Activated B cell treated with CpG ODN at 0.5 μM for 24 hours (primary cell): ENCODE results near the gene UBE2Z. TPM values are rescaled to one million over a fixed set of nuclear protein-coding genes. Genes with fewer than 3 reads are reported as not detected.

ENCODE experiments used
- ATAC-seq: fragments of 200-7000 bp; cut with Tn5 transposase; one replicate; pipeline ENCODE4 v1.10.0; 2021; ENCODE audit warnings: low read depth, mild to moderate bottlenecking, moderate library complexity
- CTCF ChIA-PET: fragments of 350-600 bp; sonication (Branson Sonifier 250); formaldehyde crosslinking; loops from one replicate; lab custom pipeline; 2021; ENCODE audit warnings: antibody characterized with exemption; lab: Charles Lee
- POLR2A ChIA-PET: fragments of 350-600 bp; sonication (Branson Sonifier 250); formaldehyde crosslinking; loops from one replicate; lab custom pipeline; 2021; ENCODE audit warnings: antibody characterized with exemption; lab: Charles Lee
- DNase-seq: peaks from one replicate; pipeline ENCODE4 v3.0.0; 2022
- H3K27ac Mint-ChIP-seq: one replicate; pipeline ENCODE4 v1.8.0; 2020; ENCODE audit warnings: mixed read lengths
- H3K27me3 Mint-ChIP-seq: one replicate; pipeline ENCODE4 v1.8.0; 2021; ENCODE audit warnings: mixed read lengths
- H3K36me3 Mint-ChIP-seq: one replicate; pipeline ENCODE4 v1.8.0; 2021; ENCODE audit warnings: low read depth, mixed read lengths
- H3K4me1 Mint-ChIP-seq: one replicate; pipeline ENCODE4 v1.8.0; 2021; ENCODE audit warnings: mixed read lengths
- H3K4me3 Mint-ChIP-seq: one replicate; pipeline ENCODE4 v1.8.0; 2020; ENCODE audit warnings: mild to moderate bottlenecking, mixed read lengths
- H3K9me3 Mint-ChIP-seq: one replicate; pipeline ENCODE4 v1.8.0; 2020; ENCODE audit warnings: mixed read lengths
- CTCF ChIP-seq: fragments of 200-600 bp; IDR thresholded peaks from one replicate; pipeline ENCODE4 v1.8.0; 2022; ENCODE audit warnings: antibody characterized with exemption, mild to moderate bottlenecking
- intact Hi-C: fragments of 100-400 bp; cut with micrococcal nuclease; formaldehyde crosslinking; loops from one replicate; pipeline ENCODE4 v1.15.1; 2024
- total RNA-seq: library from RNA; stranded (reverse); gene quantifications from 2 replicates; pipeline ENCODE4 v1.2.3, GENCODE V29; 2022

Gene UBE2Z
- total RNA-seq, 1 donor from 2014 or later, result 154 TPM

DNA sequence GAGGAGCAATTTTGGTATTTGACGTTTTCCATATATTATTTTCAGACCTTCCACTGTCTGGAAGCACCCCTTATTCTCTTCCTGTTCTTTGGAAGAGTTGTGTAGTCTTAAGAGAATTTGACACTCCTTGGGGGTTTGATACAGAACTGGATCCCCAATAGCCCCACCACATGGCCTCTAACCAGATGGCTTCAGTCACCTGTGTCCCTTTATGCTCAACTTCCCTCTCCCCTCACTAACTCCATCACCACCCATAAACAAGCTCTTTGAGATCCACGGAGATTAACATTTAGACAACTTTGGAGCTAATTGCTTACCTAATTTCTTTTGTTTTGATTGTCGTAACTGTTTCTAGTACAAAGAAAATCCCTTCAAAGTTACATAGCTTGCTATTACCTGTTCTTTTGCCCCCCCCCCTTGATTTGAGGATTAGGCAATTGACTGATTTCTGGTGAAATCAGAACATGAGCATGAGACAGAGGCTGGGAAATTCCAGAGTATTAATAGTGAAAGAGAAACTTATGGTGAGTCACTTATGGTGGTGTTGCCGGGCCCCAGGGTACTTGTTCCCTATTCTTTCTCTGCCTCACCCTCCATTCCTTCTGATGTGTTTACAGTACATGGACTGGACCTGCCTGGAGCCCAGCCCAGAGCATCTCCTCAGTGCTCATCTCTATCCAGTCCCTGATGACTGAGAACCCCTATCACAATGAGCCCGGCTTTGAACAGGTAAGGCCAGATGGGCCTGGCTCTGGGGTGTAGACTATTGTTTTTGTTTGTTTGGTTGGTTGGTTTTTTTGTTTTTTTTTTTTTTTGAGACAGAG lies 7.5 kb downstream of the UBE2Z start:
- H3K27ac Mint-ChIP-seq, result peak overlapping the region; percentile 92
- ATAC-seq, result peak; percentile 90
- no peak for TF ChIP-seq CTCF
- peaks cover 54% of the 10 kb centered on the region for H3K4me1 Mint-ChIP-seq
- peak; percentile 35 for DNase-seq
- intact Hi-C loops, result loop anchor here (1.0 kb wide), 2 partner anchors 7 to 29 kb away; partner anchors contain the start of genes SNF8 and UBE2Z
- H3K36me3 Mint-ChIP-seq, result peaks cover 80% of the 10 kb centered on the region
- peak overlapping the region; percentile 60 for H3K4me3 Mint-ChIP-seq
- no peaks in the 10 kb centered on the region for H3K9me3 Mint-ChIP-seq
- no peaks in the 10 kb centered on the region for H3K27me3 Mint-ChIP-seq
- ChIA-PET POLR2A (interaction anchor here (0.6 to 5.8 kb wide), 13 partner anchors 8 to 1726 kb away, joined by 3 to 61 read pairs (median 5); partner anchors contain the start of genes ATP5MC1, CDC27, SNF8 and UBE2Z), CTCF (interaction anchor here (0.7 to 2.2 kb wide), 4 partner anchors 23 to 117 kb away, joined by 3 to 11 read pairs (median 4); partner anchors contain the start of gene ATP5MC1)

GRCh38 chr17:48925251-48925990 lies 17.2 kb downstream of the UBE2Z start:
- no peak for TF ChIP-seq CTCF
- no peak overlapping the region for H3K27ac Mint-ChIP-seq
- intact Hi-C loops, result no loop called here
- H3K36me3 Mint-ChIP-seq, result peaks cover 90% of the 10 kb centered on the region
- ChIA-PET CTCF (no interaction called here), POLR2A (no interaction called here)
- H3K27me3 Mint-ChIP-seq, result no peaks in the 10 kb centered on the region
- ATAC-seq (no peak), DNase-seq (no peak)
- H3K4me3 Mint-ChIP-seq, result no peak overlapping the region
- H3K9me3 Mint-ChIP-seq, result no peaks in the 10 kb centered on the region
- H3K4me1 Mint-ChIP-seq, result no peaks in the 10 kb centered on the region

DNA sequence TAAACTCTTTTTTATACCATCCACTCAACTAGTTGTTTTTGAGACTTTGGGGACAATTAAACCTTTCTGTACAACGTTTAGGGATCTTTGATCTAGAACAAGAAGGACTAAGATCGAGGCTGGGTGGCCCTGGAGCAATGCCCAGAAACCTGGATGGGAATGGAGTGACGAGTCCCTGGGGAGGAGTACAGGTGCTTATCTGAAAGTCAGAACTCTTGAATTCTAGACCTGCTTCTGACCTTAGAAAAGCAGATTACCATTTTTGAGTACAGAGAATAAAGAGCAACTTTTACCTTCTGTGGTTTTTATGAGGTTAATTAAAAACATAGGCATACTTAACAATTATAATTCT lies 17.8 kb downstream of the UBE2Z start:
- CTCF ChIA-PET, result no interaction called here
- H3K4me3 Mint-ChIP-seq, result no peak overlapping the region
- no peaks in the 10 kb centered on the region for H3K9me3 Mint-ChIP-seq
- intact Hi-C loops, result no loop called here
- H3K4me1 Mint-ChIP-seq, result no peaks in the 10 kb centered on the region
- H3K27ac Mint-ChIP-seq, result no peak overlapping the region
- peaks cover 91% of the 10 kb centered on the region for H3K36me3 Mint-ChIP-seq
- DNase-seq (no peak), ATAC-seq (no peak)
- POLR2A ChIA-PET, result no interaction called here
- no peaks in the 10 kb centered on the region for H3K27me3 Mint-ChIP-seq
- no peak for TF ChIP-seq CTCF

- Mint-ChIP-seq H3K4me1 (no peaks in the 10 kb centered on the region), H3K27ac (no peak overlapping the region), H3K36me3 (peaks cover 91% of the 10 kb centered on the region), H3K4me3 (no peak overlapping the region), H3K27me3 (no peaks in the 10 kb centered on the region), H3K9me3 (no peaks in the 10 kb centered on the region)
- intact Hi-C loops, result no loop called here
- ATAC-seq (no peak), DNase-seq (no peak)
- TF ChIP-seq CTCF, result no peak
- CTCF ChIA-PET, result no interaction called here
- POLR2A ChIA-PET, result interaction anchor here (0.6 to 0.9 kb wide), 3 partner anchors 8 to 21 kb away, joined by 3 to 4 read pairs (median 3); no protein-coding TSS in a partner anchor
Measured at GRCh38 chr17:48927978-48928745, 20.0 kb downstream of the UBE2Z start.
